ENCODE results near the gene GLDC. TPM values are rescaled to one million over a fixed set of nuclear protein-coding genes. Genes with fewer than 3 reads are reported as not detected.

The GLDC gene
- total RNA-seq, 5 donors from 2014 or later (not counting 1 experiment from before 2014, with no cell fraction given): 0.21 to 0.79 (median 0.70) TPM

DNA sequence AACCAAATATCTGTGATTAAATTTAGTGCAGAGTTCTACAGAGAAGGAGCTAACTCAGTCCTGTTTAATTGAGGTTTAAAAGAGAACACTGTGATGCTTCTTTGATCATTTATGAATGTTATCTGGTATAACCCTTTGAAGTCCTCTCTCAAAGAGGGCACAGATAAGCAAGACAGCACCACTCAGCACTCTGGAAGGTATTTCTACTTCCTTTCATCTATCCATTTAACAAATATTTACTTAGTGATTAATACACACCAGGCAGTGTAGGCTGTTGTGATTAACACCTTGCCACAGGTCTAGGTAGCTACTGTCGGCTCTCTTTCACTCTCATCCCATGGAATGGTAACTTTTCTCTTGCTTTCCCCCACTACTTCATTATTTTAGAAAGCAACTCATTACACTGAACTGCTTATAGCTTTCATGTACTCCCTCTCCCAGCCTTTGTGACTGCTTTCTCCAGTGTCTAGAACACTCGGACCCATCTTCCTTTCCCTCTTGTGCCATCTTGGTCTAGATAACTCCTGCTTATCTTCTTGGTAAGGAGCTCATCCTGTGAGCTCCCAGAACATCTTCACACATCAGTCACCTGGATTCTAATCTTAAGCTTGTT, 54.7 kb downstream of the GLDC start:
- Histone ChIP-seq H3K27me3 (replicated peaks in 1 of 2; ENCODE audit: control insufficient read depth in 2 of 2, extremely low read depth in 1 of 2, insufficient read depth in 2 of 2, low read length in 1 of 2) (no peaks in the 10 kb centered on the region), H3K36me3 (ENCODE audit: control insufficient read depth in 2 of 2, extremely low read depth in 1 of 2, insufficient read depth in 1 of 2, low read length in 1 of 2) (no peaks in the 10 kb centered on the region), H3K27ac (ENCODE audit: low read length) (no peak overlapping the region), H3K4me3 (ENCODE audit: control insufficient read depth in 1 of 2, extremely low read depth in 1 of 2, low read length in 1 of 2) (no peak overlapping the region), H3K9me3 (no peaks in the 10 kb centered on the region), H3K4me1 (ENCODE audit: control insufficient read depth in 1 of 2, extremely low read depth in 1 of 2, insufficient read depth in 2 of 2, low read length in 2 of 2) (no peaks in the 10 kb centered on the region)
- H3K4me1 Mint-ChIP-seq: peaks cover 0 to 2% (median 0%) of the 10 kb centered on the region in 3 donors
- H3K4me3 Mint-ChIP-seq: no peak overlapping the region
- H3K27me3 Mint-ChIP-seq: no peaks in the 10 kb centered on the region
- WGBS (ENCODE audit: insufficient coverage): 84% methylated on average over 2 of the region's 2 CpGs
- no peaks in the 10 kb centered on the region for H3K36me3 Mint-ChIP-seq
- no peak overlapping the region for H3K27ac Mint-ChIP-seq
- ATAC-seq (replicated peaks in 1 of 4): no peak
- H3K9me3 Mint-ChIP-seq: no peaks in the 10 kb centered on the region
- POLR2A ChIA-PET: interaction anchor here in 1 of 2 donors (0.7 kb wide), 1 partner anchor 537 kb away, joined by 3 read pairs; no protein-coding TSS in a partner anchor
- CTCF ChIA-PET: no interaction called here
- no peak for DNase-seq

DNA sequence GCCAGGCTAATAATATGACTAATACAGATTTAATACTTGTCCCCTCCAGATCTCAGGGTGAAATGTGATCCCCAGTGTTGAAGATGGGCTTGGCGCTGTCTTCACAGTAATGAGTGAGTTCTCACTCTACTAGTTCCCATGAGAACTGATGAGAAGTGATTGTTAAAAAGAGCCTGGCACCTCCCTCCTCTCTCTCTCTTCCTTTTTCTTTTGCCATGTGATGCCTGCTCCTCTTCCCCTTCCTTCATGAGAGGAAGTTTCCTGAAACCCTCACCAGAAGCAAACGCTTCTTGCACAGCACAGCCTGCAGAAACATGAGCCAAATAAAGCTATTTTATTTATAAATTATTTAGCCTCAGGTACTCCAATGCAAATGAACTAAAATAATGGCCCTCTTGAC, 55.2 kb downstream of the GLDC start:
- Histone ChIP-seq H3K27ac (ENCODE audit: low read length) (no peak overlapping the region), H3K9me3 (no peaks in the 10 kb centered on the region), H3K4me1 (ENCODE audit: control insufficient read depth in 1 of 2, extremely low read depth in 1 of 2, insufficient read depth in 2 of 2, low read length in 2 of 2) (no peaks in the 10 kb centered on the region), H3K4me3 (ENCODE audit: control insufficient read depth in 1 of 2, extremely low read depth in 1 of 2, low read length in 1 of 2) (no peak overlapping the region), H3K36me3 (ENCODE audit: control insufficient read depth in 2 of 2, extremely low read depth in 1 of 2, insufficient read depth in 1 of 2, low read length in 1 of 2) (no peaks in the 10 kb centered on the region), H3K27me3 (replicated peaks in 1 of 2; ENCODE audit: control insufficient read depth in 2 of 2, extremely low read depth in 1 of 2, insufficient read depth in 2 of 2, low read length in 1 of 2) (no peaks in the 10 kb centered on the region)
- no peak overlapping the region for H3K27ac Mint-ChIP-seq
- no CpG with 5 or more reads among the region's 2 CpGs for WGBS (ENCODE audit: insufficient coverage)
- ATAC-seq (replicated peaks in 1 of 4) (no peak), DNase-seq (no peak)
- peaks cover 0 to 2% (median 0%) of the 10 kb centered on the region in 3 donors for H3K4me1 Mint-ChIP-seq
- H3K9me3 Mint-ChIP-seq: no peaks in the 10 kb centered on the region
- no peaks in the 10 kb centered on the region for H3K36me3 Mint-ChIP-seq
- H3K4me3 Mint-ChIP-seq: no peak overlapping the region
- POLR2A ChIA-PET: interaction anchor here in 1 of 2 donors (0.7 kb wide), 1 partner anchor 536 kb away, joined by 3 read pairs; no protein-coding TSS in a partner anchor
- no peaks in the 10 kb centered on the region for H3K27me3 Mint-ChIP-seq
- CTCF ChIA-PET: no interaction called here

DNA sequence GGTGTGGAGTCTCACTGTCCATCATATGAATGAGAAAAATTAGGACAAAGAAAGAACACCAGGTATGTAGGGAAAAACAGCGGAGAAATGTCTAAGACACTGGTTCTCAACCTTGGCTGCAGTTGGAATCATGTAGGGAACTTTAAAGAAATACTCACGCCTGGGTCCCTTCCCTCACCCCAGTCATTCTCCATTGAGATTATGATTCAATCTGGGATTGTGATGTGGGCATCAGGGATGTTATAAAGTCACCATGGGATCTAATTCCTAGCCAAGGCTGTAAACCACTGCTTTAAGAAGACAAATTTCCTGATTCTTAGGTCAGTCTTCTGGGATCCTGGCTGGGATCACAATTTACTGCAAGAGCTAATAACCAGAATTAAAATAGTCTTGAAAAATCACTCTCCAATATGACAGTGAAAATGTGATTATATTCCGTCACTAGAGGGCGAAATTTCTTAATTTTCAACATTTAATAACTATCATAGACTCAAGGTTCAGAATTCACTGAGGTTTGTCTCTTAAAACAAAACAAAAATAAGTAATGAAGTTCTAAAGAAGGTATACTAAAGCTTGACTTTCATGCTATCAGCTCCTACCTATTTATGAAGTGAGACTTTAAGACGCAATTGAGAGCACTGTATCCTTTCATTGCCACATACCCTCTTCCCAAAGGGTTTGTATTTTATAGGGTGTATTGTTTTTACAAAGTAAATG, 60.5 kb downstream of the GLDC start:
- Histone ChIP-seq H3K4me3 (ENCODE audit: control insufficient read depth in 1 of 2, extremely low read depth in 1 of 2, low read length in 1 of 2) (no peak overlapping the region), H3K36me3 (ENCODE audit: control insufficient read depth in 2 of 2, extremely low read depth in 1 of 2, insufficient read depth in 1 of 2, low read length in 1 of 2) (no peaks in the 10 kb centered on the region), H3K27me3 (replicated peaks in 1 of 2; ENCODE audit: control insufficient read depth in 2 of 2, extremely low read depth in 1 of 2, insufficient read depth in 2 of 2, low read length in 1 of 2) (peaks cover 0 to 3% of the 10 kb centered on the region in 2 experiments), H3K27ac (ENCODE audit: low read length) (no peak overlapping the region), H3K9me3 (no peaks in the 10 kb centered on the region), H3K4me1 (ENCODE audit: control insufficient read depth in 1 of 2, extremely low read depth in 1 of 2, insufficient read depth in 2 of 2, low read length in 2 of 2) (no peaks in the 10 kb centered on the region)
- Mint-ChIP-seq H3K36me3 (no peaks in the 10 kb centered on the region), H3K4me1 (no peaks in the 10 kb centered on the region), H3K27ac (no peak overlapping the region), H3K4me3 (no peak overlapping the region), H3K27me3 (peaks cover under 1 to 6% of the 10 kb centered on the region in 2 donors), H3K9me3 (no peaks in the 10 kb centered on the region)
- WGBS (ENCODE audit: insufficient coverage): no CpG with 5 or more reads among the region's 5 CpGs
- POLR2A ChIA-PET: interaction anchor here (0.6 kb wide), 2 partner anchors 32 to 243 kb away, joined by 3 read pairs; no protein-coding TSS in a partner anchor
- CTCF ChIA-PET: interaction anchor here (0.7 to 1.2 kb wide), 3 partner anchors 9 to 156 kb away, joined by 3 to 8 read pairs (median 3); no protein-coding TSS in a partner anchor
- DNase-seq (peak in 1 of 35 experiments; percentile 55), ATAC-seq (replicated peaks in 1 of 4) (peak in 2 of 4 experiments; percentile 34 to 35)

DNA sequence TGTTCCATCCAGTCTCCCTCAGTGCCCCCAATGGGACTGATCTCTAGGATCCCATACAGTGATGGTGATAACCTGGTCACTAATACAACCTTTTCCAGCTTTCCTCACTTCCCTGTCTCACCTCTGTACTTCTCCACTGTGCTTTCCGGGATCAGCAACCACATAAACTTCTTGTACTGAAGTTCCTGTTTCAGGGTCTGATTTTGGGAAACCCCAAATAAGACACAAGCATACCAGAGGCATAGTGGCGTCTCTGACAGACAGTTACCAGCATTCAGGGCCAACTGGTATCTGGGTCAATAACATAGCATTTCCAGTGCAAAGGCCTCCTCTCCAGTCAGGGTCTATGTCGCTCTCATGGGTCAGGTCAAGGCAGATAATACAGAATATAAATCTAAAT, 64.3 kb downstream of the GLDC start:
- DNase-seq: no peak
- H3K36me3 Mint-ChIP-seq: no peaks in the 10 kb centered on the region
- POLR2A ChIA-PET: interaction anchor here in 1 of 2 donors (0.6 to 0.7 kb wide), 2 partner anchors 37 to 257 kb away, joined by 8 to 13 read pairs; no protein-coding TSS in a partner anchor

DNA sequence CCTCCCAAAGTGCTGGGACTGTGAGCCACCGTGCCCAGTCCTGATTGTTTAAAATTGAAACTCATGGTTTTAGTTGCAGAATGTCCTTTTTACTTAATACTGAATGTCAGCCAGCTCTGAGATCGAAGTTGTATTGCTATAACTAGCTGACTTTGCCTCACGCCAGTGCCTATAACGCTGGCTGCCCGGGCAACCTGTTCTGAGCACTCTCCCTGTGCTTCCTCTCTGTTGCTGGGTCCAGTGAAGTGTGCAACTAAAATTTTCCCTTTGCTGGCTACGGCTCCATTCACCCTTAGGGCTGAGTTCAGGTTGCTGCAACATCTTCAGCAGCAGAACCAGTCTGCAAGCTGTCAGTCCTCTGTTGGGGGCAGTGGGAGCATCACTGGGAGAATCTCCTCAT, 65.9 kb downstream of the GLDC start:
- Histone ChIP-seq H3K27ac (ENCODE audit: low read length) (no peak overlapping the region), H3K4me3 (ENCODE audit: control insufficient read depth in 1 of 2, extremely low read depth in 1 of 2, low read length in 1 of 2) (no peak overlapping the region), H3K4me1 (ENCODE audit: control insufficient read depth in 1 of 2, extremely low read depth in 1 of 2, insufficient read depth in 2 of 2, low read length in 2 of 2) (no peaks in the 10 kb centered on the region), H3K27me3 (replicated peaks in 1 of 2; ENCODE audit: control insufficient read depth in 2 of 2, extremely low read depth in 1 of 2, insufficient read depth in 2 of 2, low read length in 1 of 2) (peaks cover 0 to 14% of the 10 kb centered on the region in 2 experiments), H3K36me3 (ENCODE audit: control insufficient read depth in 2 of 2, extremely low read depth in 1 of 2, insufficient read depth in 1 of 2, low read length in 1 of 2) (no peaks in the 10 kb centered on the region), H3K9me3 (no peaks in the 10 kb centered on the region)
- H3K9me3 Mint-ChIP-seq: no peaks in the 10 kb centered on the region
- no peak for DNase-seq
- 88% methylated on average over 4 of the region's 6 CpGs for WGBS (ENCODE audit: insufficient coverage)
- POLR2A ChIA-PET: no interaction called here
- H3K4me1 Mint-ChIP-seq: no peaks in the 10 kb centered on the region
- H3K4me3 Mint-ChIP-seq: no peak overlapping the region
- no peaks in the 10 kb centered on the region for H3K36me3 Mint-ChIP-seq
- peaks cover 3 to 12% of the 10 kb centered on the region in 2 donors for H3K27me3 Mint-ChIP-seq
- ATAC-seq (replicated peaks in 1 of 4): no peak
- CTCF ChIA-PET: no interaction called here
- H3K27ac Mint-ChIP-seq: no peak overlapping the region

More for the DNA sequence above, 64.3 kb downstream of the GLDC start:
- Histone ChIP-seq H3K36me3 (ENCODE audit: control insufficient read depth in 2 of 2, extremely low read depth in 1 of 2, insufficient read depth in 1 of 2, low read length in 1 of 2) (no peaks in the 10 kb centered on the region), H3K9me3 (no peaks in the 10 kb centered on the region), H3K4me3 (ENCODE audit: control insufficient read depth in 1 of 2, extremely low read depth in 1 of 2, low read length in 1 of 2) (no peak overlapping the region), H3K27me3 (replicated peaks in 1 of 2; ENCODE audit: control insufficient read depth in 2 of 2, extremely low read depth in 1 of 2, insufficient read depth in 2 of 2, low read length in 1 of 2) (peaks cover 0 to 12% of the 10 kb centered on the region in 2 experiments), H3K4me1 (ENCODE audit: control insufficient read depth in 1 of 2, extremely low read depth in 1 of 2, insufficient read depth in 2 of 2, low read length in 2 of 2) (no peaks in the 10 kb centered on the region), H3K27ac (ENCODE audit: low read length) (no peak overlapping the region)
- CTCF ChIA-PET: no interaction called here
- 53% methylated on average over 2 of the region's 3 CpGs for WGBS (ENCODE audit: insufficient coverage)
- no peak for ATAC-seq (replicated peaks in 1 of 4)
- peaks cover 3 to 12% of the 10 kb centered on the region in 2 donors for H3K27me3 Mint-ChIP-seq
- H3K4me1 Mint-ChIP-seq: no peaks in the 10 kb centered on the region
- H3K9me3 Mint-ChIP-seq: no peaks in the 10 kb centered on the region
- H3K27ac Mint-ChIP-seq: no peak overlapping the region
- H3K4me3 Mint-ChIP-seq: no peak overlapping the region

DNA sequence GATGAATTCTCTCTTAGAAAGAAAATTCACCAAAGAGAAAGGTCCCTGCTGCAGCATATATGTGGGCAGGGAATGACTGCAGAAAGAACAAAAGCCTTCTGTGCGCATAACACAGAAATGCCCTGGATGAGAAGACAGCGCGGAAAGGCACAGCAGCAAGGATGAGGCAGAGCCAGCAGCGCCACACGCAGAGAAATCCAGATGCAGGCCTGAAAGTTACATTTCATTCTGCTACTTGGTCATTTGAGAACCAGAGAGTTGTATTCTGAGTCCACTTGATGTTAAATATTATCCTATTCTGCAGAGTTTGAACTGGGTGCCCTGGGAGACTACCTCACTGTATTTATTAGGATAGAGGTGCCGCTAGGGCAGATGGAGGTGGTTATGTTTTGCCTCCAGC, 68.5 kb downstream of the GLDC start:
- Mint-ChIP-seq H3K4me1 (no peaks in the 10 kb centered on the region), H3K27me3 (peaks cover 3 to 20% of the 10 kb centered on the region in 2 donors), H3K36me3 (no peaks in the 10 kb centered on the region), H3K9me3 (no peaks in the 10 kb centered on the region), H3K27ac (no peak overlapping the region), H3K4me3 (no peak overlapping the region)
- ChIA-PET CTCF (interaction anchor here (0.5 to 1.8 kb wide), 3 partner anchors 162 to 221 kb away, joined by 3 to 5 read pairs (median 4); no protein-coding TSS in a partner anchor), POLR2A (no interaction called here)
- Histone ChIP-seq H3K36me3 (ENCODE audit: control insufficient read depth in 2 of 2, extremely low read depth in 1 of 2, insufficient read depth in 1 of 2, low read length in 1 of 2) (no peaks in the 10 kb centered on the region), H3K27me3 (replicated peaks in 1 of 2; ENCODE audit: control insufficient read depth in 2 of 2, extremely low read depth in 1 of 2, insufficient read depth in 2 of 2, low read length in 1 of 2) (peaks cover 0 to 14% of the 10 kb centered on the region in 2 experiments), H3K27ac (ENCODE audit: low read length) (no peak overlapping the region), H3K4me3 (ENCODE audit: control insufficient read depth in 1 of 2, extremely low read depth in 1 of 2, low read length in 1 of 2) (no peak overlapping the region), H3K9me3 (no peaks in the 10 kb centered on the region), H3K4me1 (ENCODE audit: control insufficient read depth in 1 of 2, extremely low read depth in 1 of 2, insufficient read depth in 2 of 2, low read length in 2 of 2) (no peaks in the 10 kb centered on the region)
- 98% methylated on average over 5 of the region's 6 CpGs for WGBS (ENCODE audit: insufficient coverage)
- DNase-seq (no peak), ATAC-seq (replicated peaks in 1 of 4) (no peak)

Data from T-cell (primary cell).